HG02623 (cell line): Measurements from ENCODE around the gene ITGA4.

Source experiments
- ATAC-seq: cut with Tn5 transposase; IDR thresholded peaks from one replicate; pipeline ENCODE4 v1.9.1; 2021; ENCODE audit warnings: moderate library complexity; ENCODE audit not compliant: unreplicated experiment

ITGA4 gene

GRCh38 chr2:181499231-181499630 is 42.0 kb downstream of the ITGA4 start:
- no peak for ATAC-seq

- no peak for ATAC-seq
These were observed 43.0 kb downstream of the ITGA4 start for GRCh38 chr2:181500201-181500600.

GRCh38 chr2:181515719-181516118 is 58.5 kb downstream of the ITGA4 start:
- no peak for ATAC-seq

- no peak for ATAC-seq
These were observed 59.8 kb downstream of the ITGA4 start for GRCh38 chr2:181516992-181517391.

- ATAC-seq, result no peak
These were observed 60.6 kb downstream of the ITGA4 start for GRCh38 chr2:181517685-181518301.

GRCh38 chr2:181520253-181520652 is 63.1 kb downstream of the ITGA4 start:
- no peak for ATAC-seq

- ATAC-seq, result no peak
These were observed 66.6 kb downstream of the ITGA4 start for GRCh38 chr2:181523756-181524155.

- no peak for ATAC-seq
These were observed 68.8 kb downstream of the ITGA4 start for GRCh38 chr2:181526014-181526413.

GRCh38 chr2:181527058-181527457 is 69.9 kb downstream of the ITGA4 start:
- ATAC-seq, result no peak

- ATAC-seq, result no peak
These were observed 71.3 kb downstream of the ITGA4 start for GRCh38 chr2:181528441-181528840.

GRCh38 chr2:181536730-181537129 is 79.5 kb downstream of the ITGA4 start:
- no peak for ATAC-seq

- no peak for ATAC-seq
These were observed 83.2 kb downstream of the ITGA4 start for GRCh38 chr2:181540421-181540820.

- no peak for ATAC-seq
These were observed 85.0 kb downstream of the ITGA4 start for GRCh38 chr2:181542170-181542569.

- no peak for ATAC-seq
These were observed 88.9 kb downstream of the ITGA4 start for GRCh38 chr2:181546086-181546485.

GRCh38 chr2:181552808-181553207 is 95.6 kb downstream of the ITGA4 start:
- ATAC-seq, result no peak

- no peak for ATAC-seq
These were observed 96.1 kb downstream of the ITGA4 start for GRCh38 chr2:181553244-181553643.

GRCh38 chr2:181554061-181554830 is 97.1 kb downstream of the ITGA4 start:
- no peak for ATAC-seq

- ATAC-seq, result no peak
These were observed 101.2 kb downstream of the ITGA4 start for GRCh38 chr2:181558371-181558770.

- no peak for ATAC-seq
These were observed 106.0 kb downstream of the ITGA4 start for GRCh38 chr2:181563101-181563692.

- ATAC-seq, result no peak
These were observed 109.3 kb downstream of the ITGA4 start for GRCh38 chr2:181566334-181567032.

- no peak for ATAC-seq
These were observed 112.9 kb downstream of the ITGA4 start for GRCh38 chr2:181570059-181570458.
